Measurements from ENCODE around the gene ZFHX3. TPM values are rescaled to one million over a fixed set of nuclear protein-coding genes. Genes with fewer than 3 reads are reported as not detected.
A peak's percentile ranks its signal among the peaks of the same experiment; 100 is the strongest.

ZFHX3 gene
- total and polyA plus RNA-seq, 2 donors (not counting 3 experiments of a cell fraction or from before 2014, with no cell fraction given): 3.7 to 18.8 TPM

GRCh38 chr16:73025151-73025855, 22.6 kb downstream of the ZFHX3 start:
- no peak overlapping the region for H3K9ac ChIP-seq (replicated peaks; ENCODE audit: extremely low read depth, insufficient read depth, low read length)
- no peaks in the 10 kb centered on the region for H3K36me3 ChIP-seq (ENCODE audit: control insufficient read depth in 2 of 2, extremely low read depth in 1 of 2, insufficient read depth in 2 of 2, low read length in 2 of 2)
- intact Hi-C loops (cut with micrococcal nuclease) (loop anchor here (1.0 kb wide), 1 partner anchor 23 kb away; the partner anchor contains the start of gene ZFHX3), dilution Hi-C loops (cut with MboI; ENCODE audit: extremely low pct_ligation_motif_present, low sequenced_read_pairs) (no loop called here)
- no peaks in the 10 kb centered on the region for H3K9me3 ChIP-seq (replicated peaks; ENCODE audit: control insufficient read depth, insufficient read depth, low read length)
- ChIA-PET CTCF (interaction anchor here (0.8 to 1.3 kb wide), 3 partner anchors 46 to 193 kb away, joined by 3 to 7 read pairs (median 3); no protein-coding TSS in a partner anchor), POLR2A (no interaction called here)
- peaks cover 34% of the 10 kb centered on the region for H3K79me2 ChIP-seq (ENCODE audit: control insufficient read depth, insufficient read depth, low read length)
- no peak overlapping the region for H3K4me2 ChIP-seq (ENCODE audit: insufficient read depth, low read length)
- DNase-seq (ENCODE audit: low read depth, low spot score) (peak; percentile 73), FAIRE-seq (no peak)
- no peak for TF ChIP-seq FOS (IDR thresholded peaks at IDR 0.05; ENCODE audit: borderline replicate concordance, insufficient read depth, low read length)
- TF ChIP-seq, protein P1, sequence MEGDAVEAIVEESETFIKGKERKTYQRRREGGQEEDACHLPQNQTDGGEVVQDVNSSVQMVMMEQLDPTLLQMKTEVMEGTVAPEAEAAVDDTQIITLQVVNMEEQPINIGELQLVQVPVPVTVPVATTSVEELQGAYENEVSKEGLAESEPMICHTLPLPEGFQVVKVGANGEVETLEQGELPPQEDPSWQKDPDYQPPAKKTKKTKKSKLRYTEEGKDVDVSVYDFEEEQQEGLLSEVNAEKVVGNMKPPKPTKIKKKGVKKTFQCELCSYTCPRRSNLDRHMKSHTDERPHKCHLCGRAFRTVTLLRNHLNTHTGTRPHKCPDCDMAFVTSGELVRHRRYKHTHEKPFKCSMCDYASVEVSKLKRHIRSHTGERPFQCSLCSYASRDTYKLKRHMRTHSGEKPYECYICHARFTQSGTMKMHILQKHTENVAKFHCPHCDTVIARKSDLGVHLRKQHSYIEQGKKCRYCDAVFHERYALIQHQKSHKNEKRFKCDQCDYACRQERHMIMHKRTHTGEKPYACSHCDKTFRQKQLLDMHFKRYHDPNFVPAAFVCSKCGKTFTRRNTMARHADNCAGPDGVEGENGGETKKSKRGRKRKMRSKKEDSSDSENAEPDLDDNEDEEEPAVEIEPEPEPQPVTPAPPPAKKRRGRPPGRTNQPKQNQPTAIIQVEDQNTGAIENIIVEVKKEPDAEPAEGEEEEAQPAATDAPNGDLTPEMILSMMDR (IDR thresholded peaks at IDR 0.05; ENCODE audit: extremely low read depth in 1 of 2, insufficient read depth in 1 of 2, low read depth in 1 of 2, low read length in 2 of 2): no peak
- TF ChIP-seq MYC (IDR thresholded peaks at IDR 0.05; ENCODE audit: low read depth, low read length): no peak
- TF ChIP-seq EZH2 (IDR thresholded peaks at IDR 0.05; ENCODE audit: borderline replicate concordance, low read depth, low read length, severe bottlenecking): no peak
- no peak for TF ChIP-seq JUN (IDR thresholded peaks at IDR 0.05; ENCODE audit: borderline replicate concordance, insufficient read depth, insufficient read length, low read depth)
- TF ChIP-seq POLR2A (IDR thresholded peaks at IDR 0.05; ENCODE audit: low read depth, low read length): no peak
- no peak for TF ChIP-seq GATA2 (IDR thresholded peaks at IDR 0.05; ENCODE audit: insufficient read depth, insufficient read length, low read depth, low read length)
- TF ChIP-seq, protein P2, sequence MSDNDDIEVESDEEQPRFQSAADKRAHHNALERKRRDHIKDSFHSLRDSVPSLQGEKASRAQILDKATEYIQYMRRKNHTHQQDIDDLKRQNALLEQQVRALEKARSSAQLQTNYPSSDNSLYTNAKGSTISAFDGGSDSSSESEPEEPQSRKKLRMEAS (IDR thresholded peaks at IDR 0.05; ENCODE audit: insufficient read depth, insufficient read length): no peak
- TF ChIP-seq POLR2AphosphoS5 (IDR thresholded peaks at IDR 0.05; ENCODE audit: insufficient read depth, low read depth, low read length): no peak
- no peaks in the 10 kb centered on the region for H3K27me3 ChIP-seq (ENCODE audit: control insufficient read depth in 2 of 2, insufficient read depth in 2 of 2, low read length in 2 of 2)
- BruUV-seq (replicated peaks): no TSS peak
- H3K9me1 ChIP-seq (replicated peaks; ENCODE audit: control insufficient read depth, extremely low read depth, insufficient read depth, low read length): no peaks in the 10 kb centered on the region
- no peaks in the 10 kb centered on the region for H4K20me1 ChIP-seq (replicated peaks; ENCODE audit: control insufficient read depth, extremely low read depth, insufficient read depth, low read length)
- no peak overlapping the region for H3K27ac ChIP-seq (ENCODE audit: insufficient read depth, low read depth, low read length)
- no peak overlapping the region for H2AFZ ChIP-seq (ENCODE audit: low read depth, low read length)
- no peak overlapping the region for H3K4me3 ChIP-seq (replicated peaks in 1 of 3; ENCODE audit: insufficient read depth in 1 of 3, low read depth in 1 of 3, low read length in 3 of 3)
- H3K4me1 ChIP-seq (ENCODE audit: control insufficient read depth, extremely low read depth, insufficient read depth, low read length): peaks cover 11% of the 10 kb centered on the region

Measured in endothelial cell of umbilical vein (primary cell).